Left cardiac atrium (tissue), 4 donors: ENCODE measurements around the gene ETNK1. TPM values are rescaled to one million over a fixed set of nuclear protein-coding genes. Genes with fewer than 3 reads are reported as not detected.
A peak's percentile ranks its signal among the peaks of the same experiment; 100 is the strongest.
"Not testable (repeated sequence)": the region's sequence is repeated elsewhere in the genome, so short reads cannot be mapped to it uniquely, and the experiment has no call there.

Source experiments
- ATAC-seq, 2 donors: fragments of 200-7000 bp; cut with Tn5 transposase; one replicate each; pipeline ENCODE4 v1.9.1; 2020; ENCODE audit warnings: mild to moderate bottlenecking in 2 of 2, moderate library complexity in 2 of 2
- DNase-seq: peaks from one replicate; pipeline ENCODE4 v3.0.0-alpha.2; 2020
- intact Hi-C, 2 donors: fragments of 100-400 bp; cut with DNase I; formaldehyde crosslinking; loops; one replicate each; pipeline versions ENCODE4 v1.14.1 to v1.15.1; 2022 to 2023
- long read RNA-seq: library from polyadenylated mRNA; unstranded; transcript quantifications from one replicate; pipeline ENCODE4 v2.0.0, GENCODE V29; 2021
- total RNA-seq, 2 donors: library from RNA; stranded (reverse); fragmentation: NEBNext Ultra II Directional; extraction: Animal tissue kit (Norgen Biotek cat#: 25700); gene quantifications; one replicate each; pipeline ENCODE4 v1.2.1, GENCODE V29; 2021
- donor health status: DM: no; HTN: yes; CAD: no.
- donor health status: DM: no; HTN: yes; CAD: no; lungs with severe emphysema.
- donor health status: DM: yes; HTN: yes; CAD: no.
- donor health status: Dilated cardiomyopathy.

The ETNK1 gene
- 10 to 100 TPM; 22.8 to 28.5 TPM for total RNA-seq
- long read RNA-seq, full-length matches to known transcripts: 11 of 12 reads
- long read RNA-seq, partial matches to known transcripts: 0 of 12 reads
- long read RNA-seq, other reads (novel, unspliced or antisense): 1 of 12 reads

- DNase-seq (peak; percentile 97), ATAC-seq (peak; percentile 100)
- intact Hi-C loops: loop anchor here in 1 of 2 donors (2.0 kb wide), 1 partner anchor 80 kb away; the partner anchor contains the start of gene C2CD5
These were observed at the start of gene ETNK1 for GRCh38 chr12:22624870-22625761. Gene ETNK1, plus strand, starts transcription at chr12:22625171. Its CDS starts 260 bp downstream, at chr12:22625431.

GRCh38 chr12:22576065-22576464 is 48.9 kb upstream of the ETNK1 start:
- DNase-seq (no peak), ATAC-seq (no peak)
- intact Hi-C loops: no loop called here

GRCh38 chr12:22576473-22576872 is 48.5 kb upstream of the ETNK1 start:
- DNase-seq: no peak
- no peak for ATAC-seq
- intact Hi-C loops: no loop called here

DNA sequence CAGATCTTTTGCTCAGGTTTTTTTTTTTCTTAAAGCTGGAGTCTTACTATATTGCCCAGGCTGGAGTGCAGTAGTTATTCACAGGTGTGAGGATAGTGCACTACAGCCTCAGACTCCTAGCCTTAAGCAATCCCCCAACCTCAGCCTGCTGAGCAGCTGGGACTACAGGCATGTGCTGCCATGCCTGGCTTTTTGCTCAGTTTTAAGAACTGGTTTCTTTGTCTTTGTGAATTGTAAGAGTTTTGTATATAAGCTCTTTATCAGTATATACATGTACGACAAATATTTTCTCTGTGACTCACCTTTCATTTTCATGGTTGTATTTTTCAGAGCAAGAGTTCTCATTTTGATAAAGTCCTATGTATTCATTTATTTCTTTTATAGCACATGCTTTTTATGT is 47.3 kb upstream of the ETNK1 start:
- intact Hi-C loops: no loop called here
- no peak for DNase-seq

DNA sequence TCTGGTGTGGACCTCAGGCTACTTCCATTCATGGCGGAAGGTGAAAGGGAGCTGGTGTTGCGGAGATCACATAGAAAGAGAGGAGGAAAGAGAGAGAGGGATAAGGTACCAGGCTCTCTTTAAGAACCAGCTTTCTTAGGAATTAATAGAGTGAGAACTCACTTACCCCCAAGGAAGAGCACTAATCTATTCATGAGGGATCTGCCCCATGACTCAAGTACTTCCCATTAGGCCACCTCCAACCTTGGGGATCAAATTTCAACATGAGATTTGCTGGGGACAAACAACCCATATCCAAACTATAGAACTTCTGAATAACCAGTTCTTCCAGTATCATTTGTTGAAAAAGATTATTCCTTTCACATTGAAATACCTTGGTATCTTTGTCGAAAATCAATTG is 46.6 kb upstream of the ETNK1 start:
- ATAC-seq (no peak), DNase-seq (no peak)
- intact Hi-C loops: no loop called here

More for the DNA sequence above, 47.3 kb upstream of the ETNK1 start:
- ATAC-seq: no peak

GRCh38 chr12:22588817-22589216 is 36.2 kb upstream of the ETNK1 start:
- intact Hi-C loops: no loop called here
- no peak for DNase-seq

GRCh38 chr12:22593864-22594263 is 31.1 kb upstream of the ETNK1 start:
- ATAC-seq: no peak
- DNase-seq: no peak
- intact Hi-C loops: no loop called here

More at GRCh38 chr12:22588817-22589216, 36.2 kb upstream of the ETNK1 start:
- ATAC-seq: no peak

- intact Hi-C loops, ATAC-seq, DNase-seq: not testable (repeated sequence)
These were observed 27.4 kb upstream of the ETNK1 start for GRCh38 chr12:22597539-22597938.

DNA sequence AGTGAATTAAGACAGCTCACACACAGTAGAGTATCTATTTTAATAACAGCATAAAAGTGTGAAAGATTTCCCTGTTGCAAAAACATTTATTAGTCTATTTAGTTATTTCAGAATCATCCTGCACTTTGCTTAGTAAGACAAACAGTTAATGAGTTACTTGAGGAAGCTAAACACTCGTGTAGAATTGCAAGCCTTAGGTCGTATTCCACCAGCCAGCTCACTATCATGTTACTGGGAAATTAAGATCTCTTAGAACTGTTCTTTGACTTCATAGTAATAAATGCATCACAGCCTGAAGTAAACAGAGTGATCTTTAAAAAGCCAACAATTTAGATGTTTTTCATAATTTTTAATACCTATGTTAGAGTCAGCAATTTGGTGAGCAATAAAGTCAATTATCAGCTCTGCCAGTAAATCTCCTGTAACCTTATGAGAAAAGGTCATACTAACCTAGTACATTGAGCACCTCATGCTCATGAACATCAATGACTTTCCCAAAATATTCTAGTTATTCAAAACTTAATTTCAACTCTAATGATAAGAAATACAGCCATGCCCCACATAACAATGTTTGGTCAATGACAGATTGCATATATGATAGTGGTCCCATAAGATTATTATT is 26.7 kb upstream of the ETNK1 start:
- DNase-seq: no peak
- no peak for ATAC-seq
- intact Hi-C loops: no loop called here

DNA sequence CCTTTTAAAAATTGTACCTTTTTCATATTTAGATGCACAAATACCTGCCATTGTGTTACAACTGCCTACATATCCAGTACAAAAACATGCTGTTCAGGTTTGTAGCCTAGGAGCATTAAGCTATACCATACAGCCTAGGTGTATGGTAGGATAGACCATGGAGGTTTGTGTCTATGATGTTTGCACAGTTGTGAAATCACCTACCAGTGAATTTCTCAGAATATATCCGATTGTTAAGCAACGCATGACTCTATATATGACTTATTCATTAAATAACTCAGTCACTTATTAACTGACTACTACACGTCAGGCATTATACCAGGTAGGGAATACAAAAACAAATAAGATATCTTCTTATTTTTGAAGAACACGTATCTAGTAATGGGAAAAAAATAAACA is 26.2 kb upstream of the ETNK1 start:
- ATAC-seq: no peak
- intact Hi-C loops: no loop called here
- no peak for DNase-seq

GRCh38 chr12:22600181-22600580 is 24.8 kb upstream of the ETNK1 start:
- ATAC-seq: no peak
- no peak for DNase-seq
- intact Hi-C loops: no loop called here

DNA sequence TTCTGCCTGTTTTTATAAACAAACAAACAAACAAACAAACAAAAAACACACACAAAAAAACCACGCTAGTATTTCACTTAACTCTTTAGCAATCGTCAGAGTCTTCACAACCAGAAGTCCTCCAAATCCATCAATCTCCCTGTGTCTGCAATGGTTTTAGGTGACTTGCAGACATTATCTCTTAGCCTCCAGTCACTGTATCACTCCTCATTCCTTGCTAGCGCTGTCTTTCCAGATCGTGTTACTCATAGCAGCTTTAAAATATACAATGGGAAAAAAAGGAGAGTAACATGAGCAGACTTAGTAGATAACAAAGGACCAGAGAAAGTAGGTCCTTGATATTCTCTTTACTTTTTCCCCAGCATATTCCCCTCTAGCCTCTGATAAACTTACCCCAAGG is 15.5 kb upstream of the ETNK1 start:
- no peak for ATAC-seq
- DNase-seq: no peak
- intact Hi-C loops: no loop called here

GRCh38 chr12:22610131-22610530 is 14.8 kb upstream of the ETNK1 start:
- ATAC-seq (no peak), DNase-seq (no peak)
- intact Hi-C loops: no loop called here

DNA sequence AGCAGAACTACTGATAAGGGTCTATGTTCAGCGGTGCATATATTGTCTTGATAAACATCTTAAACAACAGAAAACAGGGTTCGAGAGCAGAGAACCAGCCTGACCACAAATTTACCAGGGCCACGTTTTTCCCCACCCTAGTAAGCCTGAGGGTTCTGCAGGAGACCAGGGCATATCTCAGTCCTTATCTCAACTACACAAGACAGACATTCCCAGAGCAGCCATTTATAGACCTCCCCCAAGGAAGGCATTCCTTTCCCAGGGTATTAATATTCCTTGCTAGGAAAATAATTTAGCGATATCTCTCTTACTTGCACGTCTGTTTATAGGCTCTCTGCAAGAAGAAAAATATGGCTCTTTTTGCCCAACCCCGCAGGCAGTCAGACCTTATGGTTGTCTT is 12.1 kb upstream of the ETNK1 start:
- ATAC-seq, intact Hi-C loops, DNase-seq: not testable (repeated sequence)

- no peak for ATAC-seq
- no peak for DNase-seq
- intact Hi-C loops: no loop called here
These were observed 8.9 kb upstream of the ETNK1 start for GRCh38 chr12:22615963-22616501.

- intact Hi-C loops: no loop called here
- ATAC-seq: no peak
- no peak for DNase-seq
These were observed 7.3 kb upstream of the ETNK1 start for GRCh38 chr12:22617630-22618029.

DNA sequence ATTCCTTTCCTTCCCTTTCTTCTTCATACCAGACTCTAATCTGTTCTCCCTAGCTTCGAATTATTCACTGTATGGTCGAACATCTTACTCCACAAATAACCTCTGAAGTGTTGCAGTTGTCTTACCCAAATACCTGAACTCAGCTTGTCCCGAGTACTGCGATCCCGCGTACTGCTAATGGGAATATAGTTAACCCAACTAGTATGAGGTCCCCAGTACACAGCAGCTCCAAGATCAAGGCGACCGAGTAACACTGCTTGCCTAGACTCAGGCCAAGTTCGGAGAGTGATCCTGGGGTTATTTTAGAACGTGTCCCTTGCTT is 462 bp upstream of the ETNK1 start:
- intact Hi-C loops: loop anchor here in 1 of 2 donors (2.0 kb wide), 1 partner anchor 80 kb away; the partner anchor contains the start of gene C2CD5
- DNase-seq: no peak

GRCh38 chr12:22625762-22626294 is 857 bp downstream of the ETNK1 start:
- DNase-seq (peak; percentile 20), ATAC-seq (peak; percentile 28 to 30)
- intact Hi-C loops: loop anchor here in 1 of 2 donors (2.0 kb wide), 1 partner anchor 81 kb away; the partner anchor contains the start of gene C2CD5

More for the DNA sequence above, 462 bp upstream of the ETNK1 start:
- ATAC-seq: peak; percentile 21 to 58

DNA sequence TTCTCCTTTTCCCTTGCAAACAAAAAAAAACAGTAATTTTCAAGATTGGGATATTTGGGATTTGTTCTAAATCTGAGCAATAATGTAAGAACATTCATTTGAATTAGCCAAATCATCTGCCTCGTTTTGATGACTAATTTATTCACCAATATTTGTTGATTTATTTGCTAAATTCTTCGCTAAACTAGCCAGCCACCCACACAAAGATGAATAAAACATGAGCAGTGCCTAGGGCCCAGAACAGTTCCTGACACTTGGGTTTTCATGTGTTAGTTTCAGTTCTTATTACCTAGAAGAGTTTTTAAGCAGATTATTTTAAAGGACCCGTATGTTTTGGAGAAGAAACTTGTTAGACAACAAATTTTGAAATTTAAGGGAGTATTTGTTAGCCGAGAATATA is 1.4 kb downstream of the ETNK1 start:
- DNase-seq (no peak), ATAC-seq (no peak)
- intact Hi-C loops: no loop called here

GRCh38 chr12:22627371-22627770 is 2.4 kb downstream of the ETNK1 start:
- no peak for DNase-seq
- no peak for ATAC-seq
- intact Hi-C loops: no loop called here
